ENCODE data around the gene C12orf42. TPM values are rescaled to one million over a fixed set of nuclear protein-coding genes. Genes with fewer than 3 reads are reported as not detected.

The C12orf42 gene
- total and polyA plus RNA-seq, 2 of the 4 experiments (the other 2 are of a cell fraction), result not detected

- Histone ChIP-seq H3K18ac (ENCODE audit: low read depth, low read length) (no peak overlapping the region), H3K4me1 (ENCODE audit: control insufficient read depth, insufficient read depth, low read length) (no peaks in the 10 kb centered on the region), H3K56ac (ENCODE audit: extremely low read depth, insufficient read depth, low read length) (no peak overlapping the region), H3K36me3 (ENCODE audit: control insufficient read depth, insufficient read depth, low read length) (no peaks in the 10 kb centered on the region), H2BK20ac (ENCODE audit: low read depth, low read length) (no peak overlapping the region), H3K23ac (ENCODE audit: low read depth, low read length) (no peak overlapping the region), H3K9ac (ENCODE audit: low read depth, low read length) (no peak overlapping the region), H3K27me3 (ENCODE audit: control insufficient read depth, insufficient read depth, low read length) (no peaks in the 10 kb centered on the region), H4K91ac (ENCODE audit: insufficient read depth, low read depth, low read length) (no peak overlapping the region), H2BK5ac (ENCODE audit: low read depth, low read length, poor library complexity, severe bottlenecking) (no peak overlapping the region), H3K27ac (ENCODE audit: insufficient read depth, low read length) (no peak overlapping the region), H3K9me1 (ENCODE audit: insufficient read depth, low read length) (no peaks in the 10 kb centered on the region), H3K4me2 (ENCODE audit: low read depth, low read length) (no peak overlapping the region), H4K20me1 (ENCODE audit: insufficient read depth, low read length) (no peaks in the 10 kb centered on the region), H4K5ac (ENCODE audit: low read depth, low read length) (no peak overlapping the region), H2AK5ac (ENCODE audit: low read depth, low read length) (no peak overlapping the region), H3K14ac (replicated peaks; ENCODE audit: low read depth, low read length) (no peak overlapping the region), H2BK120ac (ENCODE audit: low read depth, low read length) (no peak overlapping the region), H2BK15ac (ENCODE audit: low read depth, low read length) (no peak overlapping the region), H3K4me3 (ENCODE audit: insufficient read depth, low read depth, low read length) (no peak overlapping the region), H4K8ac (ENCODE audit: low read depth in 2 of 2, low read length in 2 of 2) (no peak overlapping the region), H3K4ac (ENCODE audit: low read depth, low read length) (no peak overlapping the region), H2AFZ (replicated peaks; ENCODE audit: low read length, poor library complexity) (no peak overlapping the region), H2AK9ac (replicated peaks; ENCODE audit: low read depth, low read length, poor library complexity) (no peak overlapping the region), H3K9me3 (ENCODE audit: control insufficient read depth, insufficient read depth, low read length) (peaks cover 18% of the 10 kb centered on the region), H3K79me1 (ENCODE audit: low read depth in 1 of 2, low read length in 2 of 2) (no peaks in the 10 kb centered on the region)
- WGBS, 2 experiments (ENCODE audit: extremely low coverage in 2 of 2, insufficient read length in 1 of 2), result no CpG with 5 or more reads among the region's 7 CpGs
- CTCF ChIA-PET, result no interaction called here
- TF ChIP-seq ELK1 (IDR thresholded peaks at IDR 0.05; ENCODE audit: borderline replicate concordance, low read depth, low read length), result no peak
- no peak for TF ChIP-seq POLR2A (IDR thresholded peaks at IDR 0.05; ENCODE audit: low read depth, low read length)
- TF ChIP-seq MXI1 (IDR thresholded peaks at IDR 0.05; ENCODE audit: borderline replicate concordance, low read depth, low read length), result no peak
- no peak for TF ChIP-seq MAZ (IDR thresholded peaks at IDR 0.05; ENCODE audit: borderline replicate concordance, low read depth, low read length)
- TF ChIP-seq USF2 (IDR thresholded peaks at IDR 0.05; ENCODE audit: low read depth, low read length), result no peak
- TF ChIP-seq RFX5 (IDR thresholded peaks at IDR 0.05; ENCODE audit: low read depth, low read length), result no peak
- TF ChIP-seq SMC3 (IDR thresholded peaks at IDR 0.05; ENCODE audit: low read depth, low read length), result no peak
- no peak for TF ChIP-seq RCOR1 (IDR thresholded peaks at IDR 0.05; ENCODE audit: insufficient replicate concordance, low read length)
- TF ChIP-seq NFE2L2 (IDR thresholded peaks at IDR 0.05; ENCODE audit: low read depth, low read length), result no peak
- TF ChIP-seq RAD21 (IDR thresholded peaks at IDR 0.05; ENCODE audit: low read length), result no peak
- TF ChIP-seq BHLHE40 (IDR thresholded peaks at IDR 0.05; ENCODE audit: low read depth, low read length), result no peak
- no peak for TF ChIP-seq CHD1 (IDR thresholded peaks at IDR 0.05; ENCODE audit: low read depth, low read length)
- TF ChIP-seq, protein P1, sequence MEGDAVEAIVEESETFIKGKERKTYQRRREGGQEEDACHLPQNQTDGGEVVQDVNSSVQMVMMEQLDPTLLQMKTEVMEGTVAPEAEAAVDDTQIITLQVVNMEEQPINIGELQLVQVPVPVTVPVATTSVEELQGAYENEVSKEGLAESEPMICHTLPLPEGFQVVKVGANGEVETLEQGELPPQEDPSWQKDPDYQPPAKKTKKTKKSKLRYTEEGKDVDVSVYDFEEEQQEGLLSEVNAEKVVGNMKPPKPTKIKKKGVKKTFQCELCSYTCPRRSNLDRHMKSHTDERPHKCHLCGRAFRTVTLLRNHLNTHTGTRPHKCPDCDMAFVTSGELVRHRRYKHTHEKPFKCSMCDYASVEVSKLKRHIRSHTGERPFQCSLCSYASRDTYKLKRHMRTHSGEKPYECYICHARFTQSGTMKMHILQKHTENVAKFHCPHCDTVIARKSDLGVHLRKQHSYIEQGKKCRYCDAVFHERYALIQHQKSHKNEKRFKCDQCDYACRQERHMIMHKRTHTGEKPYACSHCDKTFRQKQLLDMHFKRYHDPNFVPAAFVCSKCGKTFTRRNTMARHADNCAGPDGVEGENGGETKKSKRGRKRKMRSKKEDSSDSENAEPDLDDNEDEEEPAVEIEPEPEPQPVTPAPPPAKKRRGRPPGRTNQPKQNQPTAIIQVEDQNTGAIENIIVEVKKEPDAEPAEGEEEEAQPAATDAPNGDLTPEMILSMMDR (conservative IDR thresholded peaks at IDR 0.05; ENCODE audit: low read depth, low read length), result no peak
- no peak for TF ChIP-seq CEBPB (IDR thresholded peaks at IDR 0.05; ENCODE audit: low read depth, low read length)
- TF ChIP-seq FOS (IDR thresholded peaks at IDR 0.05; ENCODE audit: low read depth, low read length), result no peak
- intact Hi-C loops (cut with micrococcal nuclease), result no loop called here
- no peak for DNase-seq
- BruUV-seq (replicated peaks), result no TSS peak
- POLR2A ChIA-PET (ENCODE audit: unreplicated experiment), result no interaction called here
- dilution Hi-C loops (cut with HindIII; ENCODE audit: low sequenced_read_pairs, unreplicated experiment), result no loop called here
- in situ Hi-C loops (cut with MboI; ENCODE audit: low sequenced_read_pairs), result no loop called here
- ATAC-seq (ENCODE audit: low read depth), result no peak
Measured at GRCh38 chr12:103387385-103387784, 108.4 kb downstream of the C12orf42 start.

Data from IMR-90 (cell line).